GM10248 (cell line): ENCODE results near the gene P3H3.

Source experiments
- CTCF ChIA-PET: fragments of 300-600 bp; sonication (Branson Sonifier 250); formaldehyde crosslinking; extraction: SDS; loops from one replicate; lab custom pipeline; 2021; ENCODE audit warnings: antibody characterized with exemption; lab: Yijun Ruan, JAX
- POLR2A ChIA-PET: fragments of 350-650 bp; sonication (Branson Sonifier 250); formaldehyde crosslinking; extraction: SDS; loops from one replicate; lab custom pipeline; 2020; ENCODE audit warnings: antibody characterized with exemption; lab: Yijun Ruan, JAX
- DNase-seq: peaks from one replicate; pipeline ENCODE4 v3.0.0; 2012; ENCODE audit errors: extremely low spot score
- TF ChIP-seq, protein P1 (sequence below): IDR thresholded peaks from 2 replicates; pipeline ENCODE4 v1.5.1; 2012; ENCODE audit warnings: mild to moderate bottlenecking, low read depth; ENCODE audit errors: extremely low read depth, missing control alignments, control extremely low read depth

The P3H3 gene

DNA sequence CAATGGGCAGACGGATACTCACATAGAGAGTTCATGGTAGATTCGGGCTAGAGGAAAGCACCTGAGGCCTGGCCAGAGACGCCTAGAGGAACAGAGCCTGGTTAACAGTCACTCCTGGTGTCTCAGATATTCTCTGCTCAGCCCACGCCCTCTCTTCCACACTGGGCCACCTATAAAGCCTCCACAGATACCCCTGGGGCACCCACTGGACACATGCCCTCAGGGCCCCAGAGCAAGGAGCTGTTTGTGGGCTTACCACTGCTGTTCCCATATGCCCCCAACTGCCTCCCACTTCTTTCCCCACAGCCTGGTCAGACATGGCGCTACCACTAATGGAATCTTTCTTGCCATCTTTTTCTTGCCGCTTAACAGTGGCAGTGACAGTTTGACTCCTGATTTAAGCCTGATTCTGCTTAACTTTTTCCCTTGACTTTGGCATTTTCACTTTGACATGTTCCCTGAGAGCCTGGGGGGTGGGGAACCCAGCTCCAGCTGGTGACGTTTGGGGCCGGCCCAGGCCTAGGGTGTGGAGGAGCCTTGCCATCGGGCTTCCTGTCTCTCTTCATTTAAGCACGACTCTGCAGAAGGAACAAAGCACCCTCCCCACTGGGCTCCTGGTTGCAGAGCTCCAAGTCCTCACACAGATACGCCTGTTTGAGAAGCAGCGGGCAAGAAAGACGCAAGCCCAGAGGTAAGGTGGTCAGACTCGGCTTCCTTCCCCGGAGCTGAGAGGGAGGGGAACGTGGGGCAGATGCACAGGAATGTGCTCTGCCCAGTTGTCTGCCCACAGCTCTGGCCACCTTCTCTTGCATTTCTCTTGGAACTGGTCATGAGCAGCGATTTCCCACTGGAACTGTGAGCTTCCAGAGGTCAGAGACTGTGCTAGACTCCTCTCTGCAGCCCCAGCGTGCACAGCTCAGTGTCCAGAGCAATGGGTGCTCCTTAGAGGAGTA, 39.0 kb upstream of the P3H3 start, which contains the start of gene CD4:
Gene CD4, plus strand, starts transcription at position 557 of the 953 bp plus-strand sequence. CDS start 10,611 bp downstream, outside the sequence.
- no peak for DNase-seq
- POLR2A ChIA-PET = interaction anchor here (0.7 kb wide), 1 partner anchor 255 kb away, joined by 3 read pairs; the partner anchor contains the start of gene GAPDH
- CTCF ChIA-PET = interaction anchor here (0.9 to 4.5 kb wide), 7 partner anchors 10 to 45 kb away, joined by 3 to 33 read pairs (median 4); partner anchors contain the start of genes MLF2 and PTMS
- TF ChIP-seq, protein P1, sequence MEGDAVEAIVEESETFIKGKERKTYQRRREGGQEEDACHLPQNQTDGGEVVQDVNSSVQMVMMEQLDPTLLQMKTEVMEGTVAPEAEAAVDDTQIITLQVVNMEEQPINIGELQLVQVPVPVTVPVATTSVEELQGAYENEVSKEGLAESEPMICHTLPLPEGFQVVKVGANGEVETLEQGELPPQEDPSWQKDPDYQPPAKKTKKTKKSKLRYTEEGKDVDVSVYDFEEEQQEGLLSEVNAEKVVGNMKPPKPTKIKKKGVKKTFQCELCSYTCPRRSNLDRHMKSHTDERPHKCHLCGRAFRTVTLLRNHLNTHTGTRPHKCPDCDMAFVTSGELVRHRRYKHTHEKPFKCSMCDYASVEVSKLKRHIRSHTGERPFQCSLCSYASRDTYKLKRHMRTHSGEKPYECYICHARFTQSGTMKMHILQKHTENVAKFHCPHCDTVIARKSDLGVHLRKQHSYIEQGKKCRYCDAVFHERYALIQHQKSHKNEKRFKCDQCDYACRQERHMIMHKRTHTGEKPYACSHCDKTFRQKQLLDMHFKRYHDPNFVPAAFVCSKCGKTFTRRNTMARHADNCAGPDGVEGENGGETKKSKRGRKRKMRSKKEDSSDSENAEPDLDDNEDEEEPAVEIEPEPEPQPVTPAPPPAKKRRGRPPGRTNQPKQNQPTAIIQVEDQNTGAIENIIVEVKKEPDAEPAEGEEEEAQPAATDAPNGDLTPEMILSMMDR = no peak

DNA sequence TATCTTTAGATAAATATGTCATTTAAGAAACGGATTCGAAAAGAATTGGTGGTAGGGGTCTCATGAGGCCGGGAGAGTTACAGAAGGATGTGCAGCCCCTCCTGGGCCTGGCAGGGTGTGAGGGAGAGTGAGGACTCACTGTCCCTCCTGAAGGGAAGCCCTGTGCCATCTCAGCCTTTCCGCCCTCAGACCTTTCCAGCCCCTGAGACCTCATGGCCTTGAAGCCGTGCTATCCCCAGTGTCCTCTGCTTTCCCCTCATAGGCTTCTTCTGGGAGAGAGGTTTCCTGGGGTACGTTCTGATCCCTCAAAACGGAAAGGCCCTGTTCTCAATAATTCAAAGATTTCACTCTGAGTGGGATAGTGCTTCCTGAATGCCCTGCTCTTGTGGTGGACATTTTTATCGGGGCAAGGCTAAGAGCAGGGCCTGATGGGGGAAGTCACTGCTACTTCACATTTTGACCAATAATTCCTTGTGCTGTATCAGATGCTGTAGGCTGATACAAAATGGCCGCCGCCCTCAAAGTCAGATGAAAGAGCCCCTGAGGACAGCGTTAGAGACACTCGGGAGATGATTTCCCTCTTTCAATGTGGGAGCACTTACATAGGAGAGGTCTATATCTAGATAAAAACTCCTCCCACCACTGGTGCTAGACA, 37.6 kb upstream of the P3H3 start:
- DNase-seq = no peak
- POLR2A ChIA-PET = no interaction called here
- TF ChIP-seq, protein P1 = no peak
- CTCF ChIA-PET = interaction anchor here (0.6 to 4.5 kb wide), 3 partner anchors 11 to 38 kb away, joined by 3 to 33 read pairs (median 5); partner anchors contain the start of gene MLF2

DNA sequence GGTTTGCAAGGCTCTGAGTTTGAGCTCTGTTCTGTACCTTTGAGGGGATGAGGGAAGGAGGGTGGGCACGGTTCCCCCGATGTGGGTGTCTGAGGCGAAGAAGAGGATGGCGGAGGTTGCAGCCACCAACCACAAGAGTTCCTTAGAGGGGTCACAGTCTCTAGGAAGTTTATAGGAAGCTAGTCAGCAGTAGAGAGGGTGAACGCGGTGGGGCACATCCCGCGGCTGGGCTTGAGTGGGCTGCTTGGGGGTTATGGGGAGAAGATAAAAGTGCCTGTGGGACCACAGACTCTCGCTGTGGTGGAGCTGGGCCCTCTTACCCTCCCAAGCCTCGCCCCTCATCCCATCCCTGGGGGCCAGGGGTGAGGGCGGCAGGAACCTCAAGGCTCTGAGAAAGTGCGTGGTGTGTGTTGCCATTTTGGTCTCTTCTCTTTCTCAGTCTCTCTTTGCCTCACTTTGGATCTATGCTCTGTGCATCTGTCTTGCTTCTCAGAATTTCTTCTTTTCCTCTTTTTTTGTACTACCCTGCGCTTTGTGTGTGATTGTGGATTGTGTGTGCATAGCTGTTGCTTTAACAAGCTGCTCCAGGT, 36.2 kb upstream of the P3H3 start:
- DNase-seq = no peak
- ChIA-PET CTCF (interaction anchor here (0.7 to 2.2 kb wide), 11 partner anchors 9 to 81 kb away, joined by 3 to 8 read pairs (median 4); partner anchors contain the start of genes MLF2, PTMS and SPSB2), POLR2A (interaction anchor here (1.1 kb wide), 1 partner anchor 75 kb away, joined by 4 read pairs; the partner anchor contains the start of gene TPI1)
- TF ChIP-seq, protein P1 = no peak

DNA sequence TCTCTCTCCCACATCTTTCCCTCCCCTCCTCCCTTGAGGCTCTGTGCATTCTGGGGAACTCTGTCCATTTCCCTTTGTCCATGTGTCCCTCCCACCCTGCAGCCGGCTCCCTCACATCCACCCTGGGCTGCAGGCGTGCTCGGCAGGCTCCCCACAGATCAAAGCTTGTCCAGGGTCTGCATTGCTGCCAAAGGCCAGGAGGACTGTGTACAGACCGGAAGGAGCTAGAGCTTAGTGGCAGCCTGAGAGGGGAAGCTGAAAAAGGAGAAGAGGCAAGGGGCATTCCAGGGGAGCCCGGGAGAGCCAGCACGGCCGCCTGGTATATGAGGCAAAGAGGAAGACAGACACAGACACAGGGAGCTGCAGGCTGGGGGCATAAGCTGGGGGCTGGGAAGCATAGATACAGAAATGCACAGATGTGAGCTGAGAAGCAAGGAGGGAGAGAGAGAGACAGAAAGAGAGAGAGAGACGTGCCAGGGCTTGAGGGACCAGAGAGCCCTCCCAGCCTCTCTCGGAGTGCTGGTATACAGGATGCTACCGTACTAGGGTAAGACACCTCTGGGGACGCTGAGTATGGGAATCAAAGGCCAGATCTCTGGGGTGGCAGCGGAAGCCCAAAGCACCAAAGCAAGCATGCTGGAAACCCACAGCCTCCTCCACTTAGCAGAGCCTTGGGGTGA, 35.5 kb upstream of the P3H3 start:
- peak; percentile 50 for DNase-seq
- ChIA-PET POLR2A (interaction anchor here (1.1 kb wide), 1 partner anchor 74 kb away, joined by 4 read pairs; the partner anchor contains the start of gene TPI1), CTCF (interaction anchor here (0.7 to 2.2 kb wide), 13 partner anchors 9 to 80 kb away, joined by 3 to 8 read pairs (median 4); partner anchors contain the start of genes MLF2 and SPSB2)
- TF ChIP-seq, protein P1 = no peak

DNA sequence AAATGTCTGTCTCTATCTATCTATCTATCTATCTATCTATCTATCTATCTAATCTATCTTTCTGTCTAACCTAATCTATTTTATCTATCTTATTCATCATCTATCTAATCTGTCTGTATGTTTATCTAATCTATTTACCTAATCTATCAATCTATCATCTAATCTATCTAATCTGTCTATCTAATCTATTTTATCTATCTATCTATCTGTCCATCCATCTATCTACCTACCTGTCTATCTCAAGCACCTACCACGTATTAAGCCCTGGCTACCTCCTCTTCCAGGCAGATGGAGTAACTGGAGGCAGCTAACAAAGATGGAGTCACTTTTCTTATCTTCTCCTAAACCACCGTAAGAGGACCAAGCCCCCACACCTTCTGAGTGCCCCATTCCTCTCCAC, 33.1 kb upstream of the P3H3 start:
- TF ChIP-seq, protein P1 = no peak
- POLR2A ChIA-PET = interaction anchor here (0.5 kb wide), 1 partner anchor 122 kb away, joined by 3 read pairs; no protein-coding TSS in a partner anchor
- CTCF ChIA-PET = interaction anchor here (0.8 to 0.9 kb wide), 2 partner anchors 16 to 29 kb away, joined by 3 read pairs; partner anchors contain the start of gene PTMS
- no peak for DNase-seq
